Astrocyte (in vitro differentiated cells and primary cell): ENCODE measurements around the gene FTO.

Experiments used
- CTCF ChIP-seq: IDR thresholded peaks from 2 replicates; pipeline ENCODE4 v1.5.1; 2011; ENCODE audit warnings: low read depth, mild to moderate bottlenecking, inconsistent platforms, low read length, moderate library complexity; ENCODE audit not compliant: insufficient read depth
- EZH2 ChIP-seq: IDR thresholded peaks from 2 replicates; pipeline ENCODE4 v1.6.1; 2012; ENCODE audit warnings: mild to moderate bottlenecking, low read length, inconsistent platforms; ENCODE audit not compliant: insufficient read depth

GRCh38 chr16:54201200-54201599 is 497.2 kb downstream of the FTO start:
- TF ChIP-seq CTCF = no peak
- TF ChIP-seq EZH2 = no peak
